ENCODE results near the gene EDC4. TPM values are rescaled to one million over a fixed set of nuclear protein-coding genes. Genes with fewer than 3 reads are reported as not detected.

EDC4 gene
- total and polyA plus RNA-seq, 9 of the 15 experiments (the other 6 are each of a cell fraction or from before 2014, with no cell fraction given): 1.1 to 131 (median 74.0) TPM

- TF ChIP-seq REST (IDR thresholded peaks at IDR 0.05; ENCODE audit: borderline replicate concordance) (0 out of 2 replicates have a peak, but pooled peaks have one; percentile 19), REST (CRISPR knock-in tag; IDR thresholded peaks at IDR 0.05; ENCODE audit: low read depth) (no peak; the same call in 1 of the 2 replicates), MYC (IDR thresholded peaks at IDR 0.05; ENCODE audit: low read depth, low read length) (peak; percentile 83), MYC (CRISPR knock-in tag; IDR thresholded peaks at IDR 0.05; ENCODE audit: borderline replicate concordance, low read depth) (peak; percentile 54; the same call in 1 of the 2 replicates), RNF2 (IDR thresholded peaks at IDR 0.05) (0 out of 2 replicates have a peak, but pooled peaks have one; percentile 23), EP400 (IDR thresholded peaks at IDR 0.05) (peak; percentile 90), SMAD3 (CRISPR knock-in tag; conservative IDR thresholded peaks at IDR 0.05) (0 out of 2 replicates have a peak, but pooled peaks have one; percentile 42), GABPB1 (CRISPR knock-in tag; IDR thresholded peaks at IDR 0.05) (peak; percentile 100), HSF4 (CRISPR knock-in tag; IDR thresholded peaks at IDR 0.05; ENCODE audit: borderline replicate concordance) (no peak), ZNF830 (CRISPR knock-in tag; IDR thresholded peaks at IDR 0.05) (peak; percentile 82; the same call in 1 of the 2 replicates), TAF1 (IDR thresholded peaks at IDR 0.05; ENCODE audit: control insufficient read depth, extremely low read depth, insufficient read depth, low read length, severe bottlenecking) (peak; percentile 86), TCFL5 (CRISPR knock-in tag; conservative IDR thresholded peaks at IDR 0.05) (0 out of 2 replicates have a peak, but pooled peaks have one; percentile 57), CGGBP1 (CRISPR knock-in tag; IDR thresholded peaks at IDR 0.05) (peak; percentile 90; the same call in 1 of the 2 replicates), KLF1 (tag; IDR thresholded peaks at IDR 0.05) (0 out of 2 replicates have a peak, but pooled peaks have one; percentile 47), OTX1 (CRISPR knock-in tag; IDR thresholded peaks at IDR 0.05) (peak; percentile 92), ZNF398 (CRISPR knock-in tag; IDR thresholded peaks at IDR 0.05) (no peak), SIN3B (IDR thresholded peaks at IDR 0.05; ENCODE audit: low read depth) (peak; percentile 90)
Measured at GRCh38 chr16:67872631-67873434, at the start of gene EDC4 (continued).
